EH (cell line): ENCODE results near the gene RABEP1.
"Not testable (repeated sequence)": the region's sequence is repeated elsewhere in the genome, so short reads cannot be mapped to it uniquely, and the experiment has no call there.

Source experiments
- DNase-seq: peaks from one replicate; pipeline ENCODE4 v3.0.0-alpha.2; 2015; ENCODE audit warnings: low read depth

Gene RABEP1

GRCh38 chr17:5281814-5282641, at the start of gene RABEP1:
TSS of gene RABEP1 (plus strand) at chr17:5282284. CDS start at chr17:5282487, 203 bp downstream.
- DNase-seq: peak; percentile 89

- not testable (repeated sequence) for DNase-seq
Observed at GRCh38 chr17:5233492-5233891, 48.6 kb upstream of the RABEP1 start.

- DNase-seq: no peak
Observed at GRCh38 chr17:5234645-5235576, 47.2 kb upstream of the RABEP1 start, which contains the start of gene SCIMP. TSS of gene SCIMP (minus strand) at chr17:5234860. CDS start at chr17:5234755, 105 bp downstream.

- DNase-seq: no peak
Observed at GRCh38 chr17:5236938-5237540, 45.0 kb upstream of the RABEP1 start.

- DNase-seq: peak; percentile 66
Observed at GRCh38 chr17:5237541-5238016, 44.5 kb upstream of the RABEP1 start.

- no peak for DNase-seq
Observed at GRCh38 chr17:5238333-5238732, 43.8 kb upstream of the RABEP1 start.

GRCh38 chr17:5239769-5240168, 42.3 kb upstream of the RABEP1 start:
- DNase-seq: not testable (repeated sequence)

GRCh38 chr17:5241861-5242671, 40.0 kb upstream of the RABEP1 start:
- DNase-seq: no peak

GRCh38 chr17:5247621-5248020, 34.5 kb upstream of the RABEP1 start:
- DNase-seq: no peak

GRCh38 chr17:5248821-5249479, 33.1 kb upstream of the RABEP1 start:
- no peak for DNase-seq

GRCh38 chr17:5249615-5250014, 32.5 kb upstream of the RABEP1 start:
- DNase-seq: peak; percentile 77

GRCh38 chr17:5254414-5254813, 27.7 kb upstream of the RABEP1 start:
- no peak for DNase-seq

GRCh38 chr17:5254903-5255521, 27.1 kb upstream of the RABEP1 start:
- peak; percentile 18 for DNase-seq

GRCh38 chr17:5257124-5257523, 25.0 kb upstream of the RABEP1 start:
- DNase-seq: no peak

- DNase-seq: peak; percentile 21
Observed at GRCh38 chr17:5260542-5260941, 21.5 kb upstream of the RABEP1 start.

- no peak for DNase-seq
Observed at GRCh38 chr17:5262416-5262991, 19.6 kb upstream of the RABEP1 start.

GRCh38 chr17:5263441-5263840, 18.6 kb upstream of the RABEP1 start:
- DNase-seq: no peak

- no peak for DNase-seq
Observed at GRCh38 chr17:5264893-5265292, 17.2 kb upstream of the RABEP1 start.

- DNase-seq: no peak
Observed at GRCh38 chr17:5269241-5269960, 12.7 kb upstream of the RABEP1 start.
